SK-N-SH treated with all-trans-retinoic acid at 6 μM for 48 hours (cell line): Measurements from ENCODE around the gene ITGA5.

Experiments used
- ARNTL ChIP-seq: fragments of 450-650 bp; formaldehyde crosslinking; IDR thresholded peaks from 2 replicates; pipeline ENCODE4 v1.5.0; 2020; ENCODE audit warnings: low read depth, mild to moderate bottlenecking, moderate library complexity, borderline replicate concordance
- PATZ1 ChIP-seq: fragments of 250-450 bp; sonication (Bioruptor Pico); IDR thresholded peaks from 2 replicates; pipeline ENCODE4 v1.8.0; 2020; ENCODE audit warnings: mild to moderate bottlenecking, moderate library complexity, borderline replicate concordance
- RARB ChIP-seq: fragments of 250-450 bp; sonication (Bioruptor Pico); IDR thresholded peaks from 2 replicates; pipeline ENCODE4 v1.8.0; 2021; ENCODE audit warnings: mild to moderate bottlenecking, moderate library complexity
- ZFP3 ChIP-seq: fragments of 250-450 bp; sonication (Bioruptor Pico); IDR thresholded peaks from 2 replicates; pipeline ENCODE4 v1.5.0; 2020; ENCODE audit warnings: mild to moderate bottlenecking, moderate library complexity

- no peak for TF ChIP-seq ARNTL (CRISPR knock-in tag)
- no peak for TF ChIP-seq ZFP3 (CRISPR knock-in tag)
- no peak for TF ChIP-seq PATZ1
- TF ChIP-seq RARB (CRISPR knock-in tag): no peak
Measured at GRCh38 chr12:54389134-54389508, 29.9 kb downstream of the ITGA5 start.
